NB4 (cell line): ENCODE data around the gene CD93.

ENCODE experiments used
- MYC ChIP-seq: IDR thresholded peaks from 2 replicates; pipeline ENCODE4 v1.6.1; 2011; ENCODE audit warnings: low read depth, low read length
- POLR2A ChIP-seq: IDR thresholded peaks from 2 replicates; pipeline ENCODE4 v1.6.1; 2011; ENCODE audit warnings: mild to moderate bottlenecking; ENCODE audit not compliant: insufficient read length; ENCODE audit errors: extremely low read depth
- TF ChIP-seq, protein P1 (sequence below): IDR thresholded peaks from one replicate; pipeline ENCODE4 v1.5.1; 2012; ENCODE audit warnings: low read depth, low read length
- TF ChIP-seq, protein P2 (sequence below): IDR thresholded peaks from 2 replicates; pipeline ENCODE4 v1.6.1; 2011; ENCODE audit warnings: low read depth, low read length

DNA sequence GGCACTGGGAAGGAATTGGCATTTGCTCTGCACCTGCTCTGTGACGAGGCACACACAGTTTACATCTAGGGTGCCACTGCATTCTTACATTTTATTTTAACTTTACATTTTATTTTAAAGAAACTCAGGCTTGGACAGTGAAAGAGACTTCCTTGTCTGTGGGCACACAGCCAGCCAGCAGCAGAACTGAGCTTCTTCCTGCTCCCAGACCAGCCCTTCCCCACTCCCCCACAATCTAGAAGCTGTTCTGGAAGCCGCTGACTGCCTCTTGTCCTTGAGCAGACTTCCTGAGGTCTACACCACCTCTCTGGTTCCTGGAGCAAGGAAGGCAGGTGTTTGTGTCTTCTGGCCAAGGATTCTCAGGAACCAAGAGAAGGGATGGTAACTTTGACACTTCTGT lies 27.9 kb upstream of the CD93 start:
- TF ChIP-seq POLR2A (no peak), MYC (no peak)
- TF ChIP-seq, protein P1, sequence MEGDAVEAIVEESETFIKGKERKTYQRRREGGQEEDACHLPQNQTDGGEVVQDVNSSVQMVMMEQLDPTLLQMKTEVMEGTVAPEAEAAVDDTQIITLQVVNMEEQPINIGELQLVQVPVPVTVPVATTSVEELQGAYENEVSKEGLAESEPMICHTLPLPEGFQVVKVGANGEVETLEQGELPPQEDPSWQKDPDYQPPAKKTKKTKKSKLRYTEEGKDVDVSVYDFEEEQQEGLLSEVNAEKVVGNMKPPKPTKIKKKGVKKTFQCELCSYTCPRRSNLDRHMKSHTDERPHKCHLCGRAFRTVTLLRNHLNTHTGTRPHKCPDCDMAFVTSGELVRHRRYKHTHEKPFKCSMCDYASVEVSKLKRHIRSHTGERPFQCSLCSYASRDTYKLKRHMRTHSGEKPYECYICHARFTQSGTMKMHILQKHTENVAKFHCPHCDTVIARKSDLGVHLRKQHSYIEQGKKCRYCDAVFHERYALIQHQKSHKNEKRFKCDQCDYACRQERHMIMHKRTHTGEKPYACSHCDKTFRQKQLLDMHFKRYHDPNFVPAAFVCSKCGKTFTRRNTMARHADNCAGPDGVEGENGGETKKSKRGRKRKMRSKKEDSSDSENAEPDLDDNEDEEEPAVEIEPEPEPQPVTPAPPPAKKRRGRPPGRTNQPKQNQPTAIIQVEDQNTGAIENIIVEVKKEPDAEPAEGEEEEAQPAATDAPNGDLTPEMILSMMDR: no peak
- TF ChIP-seq, protein P2, sequence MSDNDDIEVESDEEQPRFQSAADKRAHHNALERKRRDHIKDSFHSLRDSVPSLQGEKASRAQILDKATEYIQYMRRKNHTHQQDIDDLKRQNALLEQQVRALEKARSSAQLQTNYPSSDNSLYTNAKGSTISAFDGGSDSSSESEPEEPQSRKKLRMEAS: no peak
